T-helper 2 cell treated with Interferon-gamma antibody and Interleukin-4, amounts not matched to agents 5 μg/mL and 100 μg/mL, for 36 hours (primary cell): Measurements from ENCODE around the gene ZNF629.
A peak's percentile ranks its signal among the peaks of the same experiment; 100 is the strongest.

Source experiments
- DNase-seq: peaks from one replicate; pipeline ENCODE4 v3.0.0; 2021; ENCODE audit warnings: low spot score
- H3K27ac Mint-ChIP-seq: one replicate; pipeline ENCODE4 v1.8.0; 2021; ENCODE audit warnings: mild to moderate bottlenecking, mixed read lengths
- H3K27me3 Mint-ChIP-seq: one replicate; pipeline ENCODE4 v1.8.0; 2021; ENCODE audit warnings: low read depth, mixed read lengths
- H3K36me3 Mint-ChIP-seq: one replicate; pipeline ENCODE4 v1.8.0; 2021; ENCODE audit warnings: low read depth, mixed read lengths
- H3K4me1 Mint-ChIP-seq: one replicate; pipeline ENCODE4 v1.8.0; 2021; ENCODE audit warnings: low read depth, mixed read lengths
- H3K4me3 Mint-ChIP-seq: one replicate; pipeline ENCODE4 v1.8.0; 2022; ENCODE audit warnings: mild to moderate bottlenecking, moderate library complexity, mixed read lengths
- H3K9me3 Mint-ChIP-seq: one replicate; pipeline ENCODE4 v1.8.0; 2021; ENCODE audit warnings: mixed read lengths

ZNF629 gene

DNA sequence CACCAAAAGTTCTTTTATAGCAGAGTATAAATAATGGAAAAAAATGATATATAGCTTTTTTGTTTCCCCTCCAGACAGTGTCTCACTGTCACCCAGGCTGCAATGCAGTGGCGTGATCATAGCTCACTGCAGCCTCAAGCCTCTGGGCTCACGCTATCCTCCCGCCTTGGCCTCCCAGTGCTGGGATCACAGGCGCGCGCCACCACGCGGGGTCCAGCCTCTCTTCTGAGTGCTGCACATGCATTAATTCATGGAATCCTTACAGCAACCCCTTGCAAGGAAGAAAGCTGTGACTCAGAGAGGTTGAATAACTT, 18.0 kb upstream of the ZNF629 start:
- peaks cover 3% of the 10 kb centered on the region for H3K36me3 Mint-ChIP-seq
- no peak overlapping the region for H3K27ac Mint-ChIP-seq
- peak overlapping the region; percentile 61 for H3K4me3 Mint-ChIP-seq
- H3K4me1 Mint-ChIP-seq, result peaks cover 19% of the 10 kb centered on the region
- H3K27me3 Mint-ChIP-seq, result peaks cover 15% of the 10 kb centered on the region
- no peaks in the 10 kb centered on the region for H3K9me3 Mint-ChIP-seq
- no peak for DNase-seq

DNA sequence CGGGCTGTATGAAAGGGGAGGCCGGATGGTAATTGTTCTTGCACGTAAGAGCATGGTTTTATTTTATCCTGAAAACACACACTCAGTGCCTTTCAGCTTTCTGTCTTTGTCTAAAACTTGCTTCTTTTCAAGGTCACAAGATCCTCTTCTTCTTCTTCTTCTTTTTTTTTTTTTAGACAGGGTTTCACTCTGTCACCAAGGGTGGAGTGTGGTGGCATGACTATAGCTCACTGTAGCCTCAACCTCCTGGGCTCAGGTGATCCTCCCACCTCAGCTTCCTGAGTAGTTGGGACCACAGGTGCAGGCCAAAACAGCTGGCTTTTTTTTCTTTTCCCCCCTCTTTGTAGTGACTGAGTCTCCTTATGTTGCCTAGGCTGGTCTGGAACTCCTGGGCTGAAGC, 15.9 kb upstream of the ZNF629 start:
- H3K4me1 Mint-ChIP-seq, result peaks cover 19% of the 10 kb centered on the region
- H3K9me3 Mint-ChIP-seq, result no peaks in the 10 kb centered on the region
- H3K27me3 Mint-ChIP-seq, result peaks cover 15% of the 10 kb centered on the region
- no peak overlapping the region for H3K27ac Mint-ChIP-seq
- H3K36me3 Mint-ChIP-seq, result peaks cover 3% of the 10 kb centered on the region
- DNase-seq, result no peak
- H3K4me3 Mint-ChIP-seq, result no peak overlapping the region

DNA sequence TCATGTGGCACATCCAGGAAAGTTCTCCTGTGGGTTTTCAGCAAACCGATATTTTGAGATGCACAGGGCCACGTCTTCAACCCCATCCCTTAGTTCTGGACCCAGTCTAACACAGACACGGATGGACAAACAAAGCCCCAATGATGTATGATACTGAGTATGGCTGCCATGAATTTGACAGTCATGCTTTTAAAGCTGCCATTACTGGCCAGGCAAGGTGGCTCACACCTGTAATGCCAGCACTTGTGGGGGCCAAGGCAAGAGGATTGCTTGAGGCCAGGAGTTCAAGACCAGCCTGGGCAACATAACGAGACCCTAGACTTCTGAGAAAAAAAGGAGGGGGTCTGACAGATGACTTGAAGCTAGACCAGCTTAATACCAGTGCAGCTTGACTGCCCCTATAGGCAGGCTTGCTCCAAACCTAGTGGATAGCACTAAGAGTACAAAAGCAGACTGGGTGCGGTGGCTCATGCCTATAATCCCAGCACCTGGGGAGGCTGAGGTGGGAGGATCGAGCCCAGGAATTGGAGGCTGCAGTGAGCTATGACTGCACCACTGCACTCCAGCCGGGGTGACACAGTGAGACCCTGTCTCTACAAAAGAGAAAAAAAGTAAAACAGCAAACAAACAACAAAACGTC, 10.8 kb upstream of the ZNF629 start:
- Mint-ChIP-seq H3K27ac (no peak overlapping the region), H3K9me3 (no peaks in the 10 kb centered on the region), H3K4me3 (no peak overlapping the region), H3K4me1 (peaks cover 2% of the 10 kb centered on the region), H3K27me3 (no peaks in the 10 kb centered on the region), H3K36me3 (no peaks in the 10 kb centered on the region)
- DNase-seq, result no peak

DNA sequence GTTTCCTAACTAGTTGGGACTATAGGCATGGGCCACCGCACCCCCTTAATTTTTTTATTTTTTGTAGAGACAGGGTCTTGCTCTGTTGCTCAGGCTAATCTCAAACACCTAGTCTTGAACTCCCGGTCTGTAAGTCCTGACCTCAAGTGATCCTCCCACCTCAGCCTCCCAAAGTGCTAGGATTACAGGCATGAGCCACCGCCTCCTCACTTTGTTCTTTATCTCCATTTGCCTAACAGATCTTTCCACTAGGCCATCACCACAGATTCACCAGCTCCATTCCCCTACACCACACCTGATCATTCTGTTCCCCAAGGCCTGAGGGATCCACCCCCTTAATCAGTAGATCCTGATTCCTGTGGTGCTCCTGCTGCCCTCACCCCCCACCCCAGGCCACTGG, 7.6 kb upstream of the ZNF629 start:
- no peaks in the 10 kb centered on the region for H3K4me1 Mint-ChIP-seq
- DNase-seq, result no peak
- H3K4me3 Mint-ChIP-seq, result no peak overlapping the region
- H3K9me3 Mint-ChIP-seq, result no peaks in the 10 kb centered on the region
- H3K27ac Mint-ChIP-seq, result no peak overlapping the region
- H3K36me3 Mint-ChIP-seq, result no peaks in the 10 kb centered on the region
- no peaks in the 10 kb centered on the region for H3K27me3 Mint-ChIP-seq

DNA sequence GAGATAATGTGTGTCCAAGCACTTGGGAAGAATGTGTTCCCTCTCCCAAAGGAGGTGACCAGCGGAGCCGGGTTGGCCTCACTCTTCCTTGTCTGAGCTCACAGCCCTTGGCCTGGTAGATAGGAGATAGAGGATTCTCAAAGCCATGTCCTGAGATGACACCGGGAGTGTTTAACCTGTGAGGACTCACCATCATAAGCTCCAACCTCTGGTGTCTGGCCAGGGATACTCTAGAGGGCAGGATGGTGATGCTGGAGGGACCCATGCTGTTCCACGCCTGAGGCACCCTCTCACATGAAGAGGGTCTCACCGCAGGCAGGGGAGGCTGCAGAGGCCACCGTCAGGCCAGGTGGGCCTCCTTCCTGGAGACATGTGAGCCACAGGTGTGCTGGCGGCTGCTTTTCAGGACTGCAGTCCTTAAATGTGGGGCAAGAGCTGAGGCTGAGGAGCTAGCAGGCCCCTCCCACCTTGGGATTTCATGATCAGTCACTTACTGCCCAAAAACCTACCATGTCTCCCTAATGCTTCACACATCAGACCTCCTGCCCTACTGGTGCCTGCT, 6.6 kb upstream of the ZNF629 start:
- Mint-ChIP-seq H3K4me3 (no peak overlapping the region), H3K36me3 (no peaks in the 10 kb centered on the region)

DNA sequence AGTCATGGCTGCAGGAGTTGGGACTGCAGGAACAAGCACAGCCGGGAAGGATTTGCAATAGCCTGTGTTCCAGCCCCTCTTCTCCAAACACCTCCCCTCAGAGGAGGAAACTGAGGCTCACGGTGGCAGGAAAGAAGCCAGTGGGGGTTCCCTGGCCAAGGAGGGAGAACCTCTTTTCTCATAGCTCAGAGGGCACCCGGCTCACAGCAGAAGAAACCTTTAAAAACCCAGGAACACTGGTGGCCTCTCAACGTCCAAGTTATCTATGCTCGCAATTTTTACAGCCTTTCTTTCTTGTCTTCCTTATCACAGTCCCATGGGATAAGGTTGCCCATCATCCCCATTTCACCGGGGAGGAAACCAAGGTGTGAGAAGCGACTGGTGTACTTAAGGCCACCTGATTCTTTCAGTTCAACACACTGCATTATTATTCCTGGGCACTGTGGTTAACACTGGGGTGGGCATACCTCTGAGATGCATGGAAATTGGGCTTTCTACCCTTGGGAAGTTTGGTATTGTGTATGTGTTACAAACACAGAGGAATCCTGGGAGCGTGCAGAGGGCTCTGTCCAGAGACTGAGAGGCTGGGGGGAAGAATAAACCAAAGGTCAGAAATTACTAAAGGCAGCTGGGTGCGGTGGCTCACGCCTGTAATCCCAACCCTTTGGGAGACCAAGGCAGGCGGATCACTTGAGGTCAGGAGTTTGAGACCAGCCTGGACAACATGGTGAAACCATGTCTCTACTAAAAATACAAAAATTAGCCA, 791 bp upstream of the ZNF629 start:
- H3K4me1 Mint-ChIP-seq, result no peaks in the 10 kb centered on the region
- DNase-seq, result no peak
- H3K4me3 Mint-ChIP-seq, result no peak overlapping the region
- H3K27ac Mint-ChIP-seq, result no peak overlapping the region
- no peaks in the 10 kb centered on the region for H3K9me3 Mint-ChIP-seq
- peaks cover 39% of the 10 kb centered on the region for H3K27me3 Mint-ChIP-seq
- H3K36me3 Mint-ChIP-seq, result no peaks in the 10 kb centered on the region

More for the DNA sequence above, 6.6 kb upstream of the ZNF629 start:
- DNase-seq, result no peak
- Mint-ChIP-seq H3K27me3 (peaks cover 4% of the 10 kb centered on the region), H3K9me3 (no peaks in the 10 kb centered on the region), H3K27ac (no peak overlapping the region), H3K4me1 (no peaks in the 10 kb centered on the region)

DNA sequence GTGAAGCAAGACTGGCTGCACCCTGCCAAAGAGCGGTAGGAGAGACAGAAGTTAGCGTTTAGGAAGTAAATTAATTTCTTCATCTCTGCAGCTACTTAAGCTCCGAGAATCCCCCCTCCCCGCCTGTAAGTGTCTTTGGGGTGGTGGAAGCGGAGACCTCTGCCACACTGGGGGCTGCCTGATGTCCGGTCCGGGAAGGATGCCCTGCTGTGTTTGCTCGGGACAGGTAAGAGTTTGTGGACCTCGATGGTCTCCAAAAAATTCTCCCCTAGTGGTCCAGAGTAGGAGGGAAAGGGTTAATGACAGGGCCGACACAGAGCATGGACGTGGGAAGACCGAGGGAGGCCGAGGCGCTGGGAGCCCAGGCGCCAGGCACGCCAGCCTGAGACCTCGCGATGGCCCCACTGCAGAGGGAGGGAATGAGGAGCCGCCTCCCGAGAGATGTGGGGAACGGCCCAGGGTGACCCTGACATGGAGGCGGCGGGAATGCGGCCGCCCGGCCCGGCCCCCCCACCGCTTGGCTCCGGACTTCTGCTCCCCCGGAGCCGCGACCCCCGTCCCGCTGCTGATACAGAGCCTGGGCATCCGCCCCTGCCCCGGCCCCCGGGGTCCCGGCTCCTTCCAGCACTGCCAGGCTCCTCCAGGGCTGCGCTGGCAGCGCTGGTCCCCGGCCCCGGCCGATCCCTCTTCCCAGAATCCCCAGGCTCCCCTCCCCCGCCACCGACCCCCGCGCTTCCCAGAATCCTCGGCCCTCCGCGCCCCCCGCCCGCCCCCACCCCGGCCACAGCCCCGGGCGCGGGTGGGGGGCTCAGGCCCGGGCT, 680 bp downstream of the ZNF629 start:
- no peaks in the 10 kb centered on the region for H3K4me1 Mint-ChIP-seq
- H3K27me3 Mint-ChIP-seq, result peaks cover 39% of the 10 kb centered on the region
- no peak overlapping the region for H3K27ac Mint-ChIP-seq
- H3K4me3 Mint-ChIP-seq, result no peak overlapping the region
- no peak for DNase-seq
- H3K9me3 Mint-ChIP-seq, result no peaks in the 10 kb centered on the region
- no peaks in the 10 kb centered on the region for H3K36me3 Mint-ChIP-seq

DNA sequence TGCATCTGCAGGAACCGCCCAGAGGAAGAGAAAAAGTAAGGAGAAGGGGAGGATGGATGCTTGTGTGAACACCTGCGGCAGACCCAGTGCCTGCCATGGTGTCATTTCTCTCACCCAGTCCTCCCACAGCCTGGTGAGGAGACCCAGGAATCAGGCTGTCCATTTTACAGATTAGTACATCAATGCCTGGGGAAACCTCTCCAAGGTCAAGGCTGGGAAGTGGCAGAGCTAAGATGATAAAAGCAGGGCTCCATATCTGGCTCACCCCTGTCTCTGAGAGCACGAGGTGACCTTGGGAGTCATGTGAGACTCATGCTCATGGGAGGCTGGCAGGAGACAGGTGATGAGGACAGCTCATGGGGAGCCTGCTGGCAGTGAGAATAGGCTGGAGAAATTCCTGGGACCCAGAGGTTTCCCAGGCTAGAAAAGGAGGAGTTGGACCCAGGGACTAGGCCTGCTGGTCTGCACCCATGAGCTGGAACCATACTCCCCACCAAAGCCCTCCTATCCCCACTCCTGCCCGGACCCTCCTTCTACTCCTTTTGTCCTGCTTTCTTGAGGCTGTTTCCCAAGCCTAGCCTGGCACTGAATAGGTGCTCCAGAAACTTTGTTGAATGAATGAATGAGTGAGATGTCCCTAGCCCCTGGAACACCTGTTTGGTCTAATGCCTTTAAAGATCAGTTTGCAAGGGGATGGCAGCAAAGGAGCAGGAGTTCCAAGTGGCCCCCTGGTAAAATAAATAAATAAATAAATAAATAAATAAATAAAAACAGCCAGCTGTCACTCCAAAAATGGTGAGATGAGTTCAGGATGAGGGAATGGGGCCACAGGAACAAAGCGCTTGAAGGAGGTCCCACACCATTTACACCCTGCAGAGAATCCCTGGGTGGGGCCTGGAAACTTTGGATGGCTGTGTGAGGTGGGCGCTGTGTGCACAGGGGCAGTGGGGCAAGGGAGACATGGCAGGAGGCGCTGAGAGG, 1.6 kb downstream of the ZNF629 start:
- Mint-ChIP-seq H3K36me3 (no peaks in the 10 kb centered on the region), H3K4me1 (no peaks in the 10 kb centered on the region), H3K9me3 (no peaks in the 10 kb centered on the region), H3K4me3 (no peak overlapping the region), H3K27me3 (peaks cover 39% of the 10 kb centered on the region), H3K27ac (no peak overlapping the region)
- DNase-seq, result no peak

DNA sequence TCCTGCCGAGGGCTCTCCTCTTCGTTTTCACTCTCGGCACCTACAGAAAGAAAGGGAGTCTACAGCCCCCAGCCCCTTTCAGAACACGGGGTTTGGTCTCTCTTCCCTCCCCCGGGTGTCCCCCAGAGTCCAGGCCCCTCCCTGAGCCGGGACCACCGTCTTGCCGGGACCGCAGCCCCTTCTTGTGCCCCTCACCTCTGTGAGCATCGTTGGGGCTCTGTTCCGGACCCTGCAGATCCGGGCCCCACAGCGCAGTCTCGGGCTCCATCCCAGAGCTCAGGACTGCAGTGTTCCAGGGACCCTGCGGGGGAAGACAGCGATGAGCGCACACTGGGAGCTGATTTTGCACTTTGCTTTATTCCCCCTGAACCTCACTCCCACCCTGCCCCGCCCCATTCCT, 2.8 kb downstream of the ZNF629 start:
- no peaks in the 10 kb centered on the region for H3K9me3 Mint-ChIP-seq
- H3K27ac Mint-ChIP-seq, result no peak overlapping the region
- H3K4me3 Mint-ChIP-seq, result no peak overlapping the region
- DNase-seq, result no peak
- peaks cover 39% of the 10 kb centered on the region for H3K27me3 Mint-ChIP-seq
- no peaks in the 10 kb centered on the region for H3K36me3 Mint-ChIP-seq
- H3K4me1 Mint-ChIP-seq, result no peaks in the 10 kb centered on the region

DNA sequence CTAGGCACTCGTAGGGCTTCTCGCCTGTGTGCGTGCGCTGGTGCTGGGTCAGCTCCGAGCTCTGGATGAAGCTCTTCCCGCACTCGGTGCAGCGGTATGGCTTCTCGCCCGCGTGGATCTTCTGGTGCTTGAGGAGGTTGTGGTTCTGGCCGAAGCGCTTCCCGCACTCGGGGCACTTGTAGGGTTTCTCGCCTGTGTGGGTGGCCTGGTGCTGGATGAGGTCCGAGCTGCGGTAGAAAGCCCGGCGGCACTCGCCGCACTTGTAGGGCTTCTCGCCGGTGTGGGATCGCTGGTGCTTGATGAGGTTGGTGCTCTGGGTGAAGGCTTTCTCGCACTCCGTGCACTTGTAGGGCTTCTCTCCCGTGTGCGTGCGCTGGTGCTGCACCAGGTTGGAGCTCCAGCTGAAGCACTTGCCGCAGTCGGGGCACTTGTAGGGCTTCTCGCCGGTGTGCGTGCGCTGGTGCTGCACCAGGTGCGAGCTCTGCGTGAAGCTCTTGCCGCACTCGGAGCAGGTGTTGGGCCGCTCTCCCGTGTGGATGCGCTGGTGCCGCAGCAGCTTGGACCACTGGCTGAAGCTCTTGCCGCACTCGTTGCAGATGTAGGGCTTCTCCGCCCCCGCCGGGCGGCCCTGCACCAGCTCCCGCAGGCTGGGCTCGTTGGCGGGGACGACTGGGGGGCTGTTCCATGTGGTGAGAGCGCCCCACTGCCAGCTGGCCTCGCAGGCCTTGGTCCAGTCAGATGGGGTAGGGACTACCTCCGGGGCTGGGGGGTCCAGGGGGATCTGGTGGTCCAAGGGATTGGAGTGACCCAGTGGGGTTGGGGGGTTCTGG, 3.5 kb downstream of the ZNF629 start:
- no peak overlapping the region for H3K4me3 Mint-ChIP-seq
- peaks cover 34% of the 10 kb centered on the region for H3K27me3 Mint-ChIP-seq
- DNase-seq, result no peak
- H3K27ac Mint-ChIP-seq, result no peak overlapping the region
- H3K36me3 Mint-ChIP-seq, result no peaks in the 10 kb centered on the region
- H3K4me1 Mint-ChIP-seq, result no peaks in the 10 kb centered on the region
- no peaks in the 10 kb centered on the region for H3K9me3 Mint-ChIP-seq

DNA sequence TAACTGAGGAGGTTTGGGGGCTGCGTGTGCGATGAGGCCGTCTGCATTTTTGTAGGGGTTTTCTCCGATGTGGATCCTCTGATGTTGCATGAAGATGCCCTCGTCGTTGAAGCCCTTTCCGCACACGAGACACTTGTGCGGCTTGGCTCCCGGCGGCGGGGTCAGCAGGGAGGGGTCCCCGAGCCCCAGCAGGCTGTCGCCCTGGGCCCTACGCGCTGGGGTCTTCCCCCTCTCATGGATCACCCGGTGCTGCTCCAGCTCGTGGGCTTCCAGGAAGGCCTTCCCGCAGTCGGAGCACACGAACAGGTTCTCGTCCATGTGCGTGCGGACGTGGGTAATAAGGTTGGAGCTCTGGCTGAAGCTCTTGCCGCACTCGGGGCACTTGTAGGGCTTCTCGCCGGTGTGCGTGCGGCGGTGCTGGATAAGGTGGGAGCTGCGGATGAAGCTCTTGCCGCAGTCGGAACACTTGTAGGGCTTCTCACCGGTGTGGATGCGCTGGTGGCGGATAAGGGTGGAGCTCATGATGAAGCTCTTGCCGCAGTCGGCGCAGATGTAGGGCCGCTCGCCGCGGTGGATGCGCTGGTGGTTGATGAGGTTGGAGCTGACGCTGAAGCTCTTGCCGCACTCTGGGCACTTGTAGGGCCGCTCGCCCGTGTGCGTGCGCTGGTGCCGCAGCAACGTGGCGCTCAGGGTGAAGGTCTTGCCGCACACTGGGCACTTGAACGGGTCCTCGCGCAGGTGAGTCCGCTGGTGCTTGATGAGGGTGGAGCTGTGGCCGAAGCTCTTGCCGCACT, 4.3 kb downstream of the ZNF629 start:
- no peaks in the 10 kb centered on the region for H3K36me3 Mint-ChIP-seq
- H3K4me1 Mint-ChIP-seq, result no peaks in the 10 kb centered on the region
- no peaks in the 10 kb centered on the region for H3K9me3 Mint-ChIP-seq
- DNase-seq, result no peak
- H3K27me3 Mint-ChIP-seq, result peaks cover 26% of the 10 kb centered on the region
- no peak overlapping the region for H3K4me3 Mint-ChIP-seq
- no peak overlapping the region for H3K27ac Mint-ChIP-seq

DNA sequence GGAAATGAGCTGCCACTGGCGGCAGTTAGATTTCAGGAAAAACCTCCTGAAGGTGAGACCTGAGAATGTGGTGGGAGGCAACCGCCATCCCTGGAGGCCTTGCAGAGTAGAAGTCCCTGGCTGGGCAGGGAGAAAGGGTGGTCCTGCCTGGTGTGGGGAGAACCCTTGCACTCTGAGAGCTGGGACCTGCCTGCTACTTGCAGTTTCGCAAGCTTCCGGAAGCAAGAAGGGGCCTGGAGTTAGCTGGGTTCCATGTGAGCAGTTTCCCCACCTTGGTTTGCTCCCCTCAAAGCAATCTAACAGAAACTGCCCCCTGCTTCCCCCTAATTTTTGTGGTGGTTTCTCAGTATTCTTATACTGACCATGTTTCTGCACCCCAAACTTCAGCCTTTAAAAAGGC, 6.5 kb downstream of the ZNF629 start:
- H3K36me3 Mint-ChIP-seq, result no peaks in the 10 kb centered on the region
- no peak overlapping the region for H3K27ac Mint-ChIP-seq
- H3K9me3 Mint-ChIP-seq, result no peaks in the 10 kb centered on the region
- no peak overlapping the region for H3K4me3 Mint-ChIP-seq
- DNase-seq, result no peak
- H3K27me3 Mint-ChIP-seq, result peaks cover 11% of the 10 kb centered on the region
- H3K4me1 Mint-ChIP-seq, result peaks cover 6% of the 10 kb centered on the region
